Neural progenitor cell (in vitro differentiated cells): ENCODE results near the gene KLHL36.

Experiments used
- EZH2phosphoT487 ChIP-seq: fragments of 200-600 bp; sonication (generic); IDR thresholded peaks from 2 replicates; pipeline ENCODE4 v1.6.1; 2017; ENCODE audit warnings: antibody characterized with exemption
- TF ChIP-seq, protein P1 (sequence below): fragments of 200-600 bp; sonication (generic); IDR thresholded peaks from 2 replicates; pipeline ENCODE4 v1.5.1; 2017; ENCODE audit warnings: antibody characterized with exemption, mild to moderate bottlenecking

- TF ChIP-seq, protein P1, sequence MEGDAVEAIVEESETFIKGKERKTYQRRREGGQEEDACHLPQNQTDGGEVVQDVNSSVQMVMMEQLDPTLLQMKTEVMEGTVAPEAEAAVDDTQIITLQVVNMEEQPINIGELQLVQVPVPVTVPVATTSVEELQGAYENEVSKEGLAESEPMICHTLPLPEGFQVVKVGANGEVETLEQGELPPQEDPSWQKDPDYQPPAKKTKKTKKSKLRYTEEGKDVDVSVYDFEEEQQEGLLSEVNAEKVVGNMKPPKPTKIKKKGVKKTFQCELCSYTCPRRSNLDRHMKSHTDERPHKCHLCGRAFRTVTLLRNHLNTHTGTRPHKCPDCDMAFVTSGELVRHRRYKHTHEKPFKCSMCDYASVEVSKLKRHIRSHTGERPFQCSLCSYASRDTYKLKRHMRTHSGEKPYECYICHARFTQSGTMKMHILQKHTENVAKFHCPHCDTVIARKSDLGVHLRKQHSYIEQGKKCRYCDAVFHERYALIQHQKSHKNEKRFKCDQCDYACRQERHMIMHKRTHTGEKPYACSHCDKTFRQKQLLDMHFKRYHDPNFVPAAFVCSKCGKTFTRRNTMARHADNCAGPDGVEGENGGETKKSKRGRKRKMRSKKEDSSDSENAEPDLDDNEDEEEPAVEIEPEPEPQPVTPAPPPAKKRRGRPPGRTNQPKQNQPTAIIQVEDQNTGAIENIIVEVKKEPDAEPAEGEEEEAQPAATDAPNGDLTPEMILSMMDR = no peak
- TF ChIP-seq EZH2phosphoT487 = no peak
Observed at GRCh38 chr16:84643674-84644073, 4.6 kb upstream of the KLHL36 start.
